Measurements from ENCODE around the gene DDX4. TPM values are rescaled to one million over a fixed set of nuclear protein-coding genes. Genes with fewer than 3 reads are reported as not detected.

The DDX4 gene
- total and polyA plus RNA-seq, 9 of the 15 experiments (the other 6 are each of a cell fraction or from before 2014, with no cell fraction given), result not detected

DNA sequence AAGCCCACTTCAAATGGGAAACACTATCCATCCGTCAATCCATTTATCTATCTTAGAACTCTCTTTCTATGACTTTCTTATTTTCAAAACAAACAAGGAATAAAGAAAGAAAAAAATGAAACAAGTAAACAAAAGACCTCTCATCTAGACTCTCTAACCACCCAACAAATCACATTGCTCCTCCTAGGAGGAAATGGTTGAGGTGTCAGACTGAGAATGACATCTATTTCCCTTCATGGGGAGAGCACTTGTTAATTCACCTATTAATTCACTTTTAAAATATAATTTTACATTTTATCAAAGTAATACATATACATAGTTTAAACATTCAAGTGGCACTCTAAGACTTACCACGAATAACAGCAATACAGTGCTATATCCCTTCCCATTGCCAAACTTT, 110.9 kb downstream of the DDX4 start:
- Histone ChIP-seq H3K9me3 (replicated peaks; ENCODE audit: control insufficient read depth, insufficient read depth, low read depth, low read length) (no peaks in the 10 kb centered on the region), H3K4me3 (no peak overlapping the region), H3K9me1 (ENCODE audit: control insufficient read depth, insufficient read depth, low read length) (no peaks in the 10 kb centered on the region), H3K36me3 (ENCODE audit: control insufficient read depth, insufficient read depth, low read length) (no peaks in the 10 kb centered on the region), H3K79me2 (ENCODE audit: control insufficient read depth, insufficient read depth, low read length) (no peaks in the 10 kb centered on the region), H3K9ac (ENCODE audit: insufficient read depth in 1 of 2, low read depth in 2 of 2, low read length in 2 of 2) (no peak overlapping the region), H2AFZ (ENCODE audit: low read depth, low read length) (no peak overlapping the region), H3K4me2 (ENCODE audit: insufficient read depth, low read length) (no peak overlapping the region), H3K27me3 (ENCODE audit: control insufficient read depth in 2 of 2, insufficient read depth in 2 of 2, low read length in 2 of 2) (peaks cover 0 to 7% of the 10 kb centered on the region in 2 experiments; a peak in 3 of 5 replicates), H3K27ac (ENCODE audit: extremely low read depth, low read depth, low read length) (no peak overlapping the region), H3K4me1 (replicated peaks in 1 of 2; ENCODE audit: control insufficient read depth in 2 of 2, insufficient read depth in 2 of 2, low read length in 2 of 2) (no peaks in the 10 kb centered on the region), H4K20me1 (replicated peaks; ENCODE audit: control insufficient read depth, insufficient read depth, low read length) (no peaks in the 10 kb centered on the region)
- in situ Hi-C loops (cut with MboI) (no loop called here), intact Hi-C loops (cut with micrococcal nuclease) (no loop called here)
- no peak for FAIRE-seq
- no TSS peak for BruUV-seq (replicated peaks)
- 0% methylated on average over 2 of the region's 2 CpGs for WGBS (ENCODE audit: insufficient coverage, low coverage, missing lambda C conversion rate)
- no peak for TF ChIP-seq ZNF668 (CRISPR knock-in tag; IDR thresholded peaks at IDR 0.05)
- no peak for TF ChIP-seq ZNF41 (CRISPR knock-in tag; conservative IDR thresholded peaks at IDR 0.05)
- TF ChIP-seq ZNF76 (CRISPR knock-in tag; IDR thresholded peaks at IDR 0.05; ENCODE audit: borderline replicate concordance), result no peak
- no peak for TF ChIP-seq RUNX1 (IDR thresholded peaks at IDR 0.05; ENCODE audit: low read depth)
- TF ChIP-seq STAT5A (IDR thresholded peaks at IDR 0.05; ENCODE audit: borderline replicate concordance, low read length), result no peak
- TF ChIP-seq CCNT2 (IDR thresholded peaks at IDR 0.05; ENCODE audit: borderline replicate concordance, extremely low read depth, insufficient read length, low read depth, low read length), result no peak
- no peak for TF ChIP-seq ZFP1 (CRISPR knock-in tag; IDR thresholded peaks at IDR 0.05)
- no peak for TF ChIP-seq ZNF644 (tag; IDR thresholded peaks at IDR 0.05; ENCODE audit: low read depth)
- ChIA-PET POLR2A (no interaction called here), CTCF (ENCODE audit: low intra/inter-chr PET ratio) (no interaction called here)
- DNase-seq (ENCODE audit: extremely low read depth in 1 of 4, low spot score in 3 of 4), result no peak
- no peak for ATAC-seq
